Endothelial cell of umbilical vein (primary cell): ENCODE data around the gene STIMATE. TPM values are rescaled to one million over a fixed set of nuclear protein-coding genes. Genes with fewer than 3 reads are reported as not detected.

Source experiments
- BruUV-seq: library from RNA; stranded (reverse); fragments of 400-500 nt; replicated peaks from 2 replicates; lab custom pipeline; 2021; lab: Mats Ljungman, UMichigan
- CTCF ChIA-PET: fragments of 300-600, 350-600 bp; sonication (Branson Sonifier 250); formaldehyde crosslinking; loops from one replicate; lab custom pipeline; 2021; ENCODE audit warnings: antibody characterized with exemption, inconsistent platforms; lab: Charles Lee
- POLR2A ChIA-PET: fragments of 300-600, 350-600 bp; sonication (Branson Sonifier 250); formaldehyde crosslinking; loops from one replicate; lab custom pipeline; 2021; ENCODE audit warnings: antibody characterized with exemption, inconsistent platforms; lab: Charles Lee
- DNase-seq: peaks from one replicate; pipeline ENCODE4 v3.0.0-alpha.2; 2011; ENCODE audit warnings: low read depth, low spot score
- FAIRE-seq: peaks from 2 replicates; lab custom pipeline; 2011; peaks lifted over from hg19 to GRCh38; lab: Jason Lieb, UNC
- H2AFZ ChIP-seq: 2 replicates; pipeline ENCODE4 v1.6.0; 2012; ENCODE audit warnings: low read depth, low read length, control low read depth, inconsistent platforms
- H3K27ac ChIP-seq: 2 replicates; pipeline ENCODE4 v1.5.1; 2011; ENCODE audit warnings: low read depth, mild to moderate bottlenecking, control low read depth, low read length, moderate library complexity; ENCODE audit not compliant: insufficient read depth
- H3K27me3 ChIP-seq, 2 experiments: 2 replicates each; pipeline versions ENCODE4 v1.6.0 to v1.6.1; 2011; ENCODE audit warnings: low read length in 2 of 2, mixed read lengths in 1 of 2; ENCODE audit not compliant: control insufficient read depth in 2 of 2, insufficient read depth in 2 of 2
- H3K36me3 ChIP-seq, 2 experiments: 2 replicates in 1 of 2; 3 replicates in 1 of 2; pipeline ENCODE4 v1.5.1; 2011; ENCODE audit warnings: low read length in 2 of 2, mild to moderate bottlenecking in 1 of 2, moderate library complexity in 1 of 2; ENCODE audit not compliant: control insufficient read depth in 2 of 2, insufficient read depth in 2 of 2; ENCODE audit errors: extremely low read depth in 1 of 2
- H3K4me1 ChIP-seq: 3 replicates; pipeline ENCODE4 v1.5.1; 2011; ENCODE audit warnings: mild to moderate bottlenecking, low read length; ENCODE audit not compliant: control insufficient read depth, insufficient read depth; ENCODE audit errors: extremely low read depth
- H3K4me2 ChIP-seq: 2 replicates; pipeline ENCODE4 v1.6.1; 2011; ENCODE audit warnings: low read length, control low read depth, mixed read lengths; ENCODE audit not compliant: insufficient read depth
- H3K4me3 ChIP-seq, 3 experiments: fragments of 200-600 bp in 1 of 3; sonication (generic), shearing (Covaris generic) in 1 of 3; replicated peaks in 1 of 3; 2 replicates each; pipeline ENCODE4 v1.5.1; 2011 to 2016; ENCODE audit warnings: control low read depth in 3 of 3, low read length in 3 of 3, mild to moderate bottlenecking in 2 of 3, inconsistent platforms in 1 of 3, low read depth in 1 of 3, moderate library complexity in 1 of 3; ENCODE audit not compliant: insufficient read depth in 1 of 3
- H3K79me2 ChIP-seq: 2 replicates; pipeline ENCODE4 v1.6.0; 2012; ENCODE audit warnings: low read length, inconsistent platforms; ENCODE audit not compliant: control insufficient read depth, insufficient read depth
- H3K9ac ChIP-seq: replicated peaks from 2 replicates; pipeline ENCODE3; 2011; ENCODE audit warnings: low read length, control low read depth; ENCODE audit not compliant: insufficient read depth; ENCODE audit errors: extremely low read depth
- H3K9me1 ChIP-seq: replicated peaks from 3 replicates; pipeline ENCODE4 v1.6.0; 2011; ENCODE audit warnings: mild to moderate bottlenecking, low read length; ENCODE audit not compliant: control insufficient read depth, insufficient read depth; ENCODE audit errors: extremely low read depth
- H3K9me3 ChIP-seq: replicated peaks from 2 replicates; pipeline ENCODE4 v1.5.1; 2012; ENCODE audit warnings: low read length, inconsistent platforms; ENCODE audit not compliant: control insufficient read depth, insufficient read depth
- H4K20me1 ChIP-seq: replicated peaks from 2 replicates; pipeline ENCODE3; 2011; ENCODE audit warnings: mild to moderate bottlenecking, low read length; ENCODE audit not compliant: control insufficient read depth, insufficient read depth; ENCODE audit errors: extremely low read depth
- FOS ChIP-seq: IDR thresholded peaks from 2 replicates; pipeline ENCODE4 v1.6.1; 2011; ENCODE audit warnings: mild to moderate bottlenecking, low read length, moderate library complexity, borderline replicate concordance; ENCODE audit not compliant: insufficient read depth
- GATA2 ChIP-seq: IDR thresholded peaks from 2 replicates; pipeline ENCODE4 v1.7.0; 2011; ENCODE audit warnings: low read depth, mild to moderate bottlenecking, moderate library complexity, mixed read lengths, low read length; ENCODE audit not compliant: insufficient read length, insufficient read depth
- JUN ChIP-seq: IDR thresholded peaks from 2 replicates; pipeline ENCODE4 v1.6.1; 2011; ENCODE audit warnings: borderline replicate concordance, low read depth; ENCODE audit not compliant: insufficient read length, insufficient read depth
- MYC ChIP-seq: IDR thresholded peaks from one replicate; pipeline ENCODE4 v1.6.1; 2011; ENCODE audit warnings: mild to moderate bottlenecking, low read depth, low read length
- POLR2A ChIP-seq: IDR thresholded peaks from 2 replicates; pipeline ENCODE4 v1.6.1; 2012; ENCODE audit warnings: low read depth, mild to moderate bottlenecking, control low read depth, low read length
- dilution Hi-C: fragments of 300-500 bp; cut with MboI; formaldehyde crosslinking; loops from one replicate; pipeline ENCODE4 v1.15.0; 2019; ENCODE audit warnings: low sequenced_read_pairs; ENCODE audit not compliant: extremely low pct_ligation_motif_present
- intact Hi-C: fragments of 100-400 bp; cut with micrococcal nuclease; formaldehyde crosslinking; loops from one replicate; pipeline ENCODE4 v1.10.0; 2022
- polyA plus RNA-seq, 4 experiments: library from polyadenylated mRNA; depleted of rRNA in 3 of 4; stranded (reverse) in 3 of 4; unstranded in 1 of 4; fragments of >200 nt; gene quantifications; 2 replicates each; pipeline versions ENCODE4 v1.2.1 to v1.2.3, GENCODE V29; 2011 to 2012; ENCODE audit warnings: missing spikeins in 1 of 4
- total RNA-seq: library from RNA; stranded (reverse); gene quantifications from 2 replicates; pipeline ENCODE4 v1.2.3, GENCODE V29; 2021
- TF ChIP-seq, protein P1 (sequence below), 2 donors: IDR thresholded peaks; 1 replicate in 1 of 2; 2 replicates in 1 of 2; pipeline ENCODE4 v1.5.1; 2011; ENCODE audit warnings: low read length in 2 of 2, mild to moderate bottlenecking in 2 of 2, moderate library complexity in 2 of 2, control low read depth in 1 of 2, inconsistent platforms in 1 of 2, low read depth in 1 of 2; ENCODE audit not compliant: insufficient read depth in 1 of 2; ENCODE audit errors: extremely low read depth in 1 of 2

Gene STIMATE
- total and polyA plus RNA-seq, 2 donors (not counting 3 experiments of a cell fraction or from before 2014, with no cell fraction given), result 18.2 to 24.0 TPM

GRCh38 chr3:52874864-52875587, 22.3 kb downstream of the STIMATE start:
- ChIA-PET POLR2A (no interaction called here), CTCF (no interaction called here)

DNA sequence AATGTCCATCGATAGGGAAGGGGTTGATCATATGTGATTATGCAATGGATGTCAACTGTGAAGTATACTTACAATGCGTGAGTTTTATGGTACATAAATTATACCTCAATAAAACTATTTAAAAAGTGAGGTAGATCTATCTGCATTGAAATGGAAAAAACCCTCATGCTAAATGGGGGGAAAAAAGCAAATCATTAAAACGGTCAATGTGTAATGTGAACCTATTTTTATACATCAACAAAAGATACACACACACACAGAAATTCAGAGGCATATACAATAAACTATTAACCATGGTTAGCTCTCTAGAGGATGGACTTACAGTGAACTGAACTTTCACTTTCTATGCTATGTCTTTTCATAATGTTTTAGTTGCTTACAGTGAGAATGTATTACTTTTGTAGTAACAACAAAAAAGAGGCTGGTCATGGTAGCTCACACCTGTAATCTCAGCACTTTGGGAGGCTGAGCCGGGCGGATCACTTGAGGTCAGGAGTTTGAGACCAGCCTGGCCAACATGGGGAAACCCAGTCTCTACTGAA, 23.1 kb downstream of the STIMATE start:
- intact Hi-C loops (no loop called here), dilution Hi-C loops (no loop called here)
- FAIRE-seq (no peak), DNase-seq (no peak)
- no TSS peak for BruUV-seq
- ChIA-PET POLR2A (no interaction called here), CTCF (interaction anchor here (0.7 kb wide), 1 partner anchor 12 kb away, joined by 3 read pairs; no protein-coding TSS in a partner anchor)
- Histone ChIP-seq H3K27me3 (no peaks in the 10 kb centered on the region), H3K9ac (no peak overlapping the region), H3K4me1 (no peaks in the 10 kb centered on the region), H3K9me1 (no peaks in the 10 kb centered on the region), H3K27ac (no peak overlapping the region), H3K4me3 (no peak overlapping the region), H3K4me2 (no peak overlapping the region), H3K36me3 (no peaks in the 10 kb centered on the region), H3K79me2 (no peaks in the 10 kb centered on the region), H2AFZ (no peak overlapping the region), H4K20me1 (no peaks in the 10 kb centered on the region), H3K9me3 (no peaks in the 10 kb centered on the region)
- no peak for TF ChIP-seq JUN
- no peak for TF ChIP-seq GATA2
- TF ChIP-seq POLR2A, result no peak
- TF ChIP-seq FOS, result no peak
- TF ChIP-seq, protein P1, sequence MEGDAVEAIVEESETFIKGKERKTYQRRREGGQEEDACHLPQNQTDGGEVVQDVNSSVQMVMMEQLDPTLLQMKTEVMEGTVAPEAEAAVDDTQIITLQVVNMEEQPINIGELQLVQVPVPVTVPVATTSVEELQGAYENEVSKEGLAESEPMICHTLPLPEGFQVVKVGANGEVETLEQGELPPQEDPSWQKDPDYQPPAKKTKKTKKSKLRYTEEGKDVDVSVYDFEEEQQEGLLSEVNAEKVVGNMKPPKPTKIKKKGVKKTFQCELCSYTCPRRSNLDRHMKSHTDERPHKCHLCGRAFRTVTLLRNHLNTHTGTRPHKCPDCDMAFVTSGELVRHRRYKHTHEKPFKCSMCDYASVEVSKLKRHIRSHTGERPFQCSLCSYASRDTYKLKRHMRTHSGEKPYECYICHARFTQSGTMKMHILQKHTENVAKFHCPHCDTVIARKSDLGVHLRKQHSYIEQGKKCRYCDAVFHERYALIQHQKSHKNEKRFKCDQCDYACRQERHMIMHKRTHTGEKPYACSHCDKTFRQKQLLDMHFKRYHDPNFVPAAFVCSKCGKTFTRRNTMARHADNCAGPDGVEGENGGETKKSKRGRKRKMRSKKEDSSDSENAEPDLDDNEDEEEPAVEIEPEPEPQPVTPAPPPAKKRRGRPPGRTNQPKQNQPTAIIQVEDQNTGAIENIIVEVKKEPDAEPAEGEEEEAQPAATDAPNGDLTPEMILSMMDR (IDR thresholded peaks at IDR 0.05; ENCODE audit: extremely low read depth in 1 of 2, insufficient read depth in 1 of 2, low read depth in 1 of 2, low read length in 2 of 2), result no peak
- TF ChIP-seq MYC, result no peak

More at GRCh38 chr3:52874864-52875587, 22.3 kb downstream of the STIMATE start:
- Histone ChIP-seq H3K9ac (no peak overlapping the region), H2AFZ (no peak overlapping the region), H3K4me3 (no peak overlapping the region), H3K9me3 (no peaks in the 10 kb centered on the region), H3K36me3 (no peaks in the 10 kb centered on the region), H3K27me3 (no peaks in the 10 kb centered on the region), H3K9me1 (no peaks in the 10 kb centered on the region), H3K4me1 (no peaks in the 10 kb centered on the region), H3K4me2 (no peak overlapping the region), H3K27ac (no peak overlapping the region), H4K20me1 (no peaks in the 10 kb centered on the region), H3K79me2 (no peaks in the 10 kb centered on the region)
- FAIRE-seq, result no peak
- BruUV-seq, result no TSS peak
- DNase-seq, result no peak
- TF ChIP-seq GATA2, result no peak
- dilution Hi-C loops (no loop called here), intact Hi-C loops (no loop called here)
